Measurements from ENCODE around the gene ANKRD28.
"Not testable (repeated sequence)": the region's sequence is repeated elsewhere in the genome, so short reads cannot be mapped to it uniquely, and the experiment has no call there.

Gene ANKRD28

DNA sequence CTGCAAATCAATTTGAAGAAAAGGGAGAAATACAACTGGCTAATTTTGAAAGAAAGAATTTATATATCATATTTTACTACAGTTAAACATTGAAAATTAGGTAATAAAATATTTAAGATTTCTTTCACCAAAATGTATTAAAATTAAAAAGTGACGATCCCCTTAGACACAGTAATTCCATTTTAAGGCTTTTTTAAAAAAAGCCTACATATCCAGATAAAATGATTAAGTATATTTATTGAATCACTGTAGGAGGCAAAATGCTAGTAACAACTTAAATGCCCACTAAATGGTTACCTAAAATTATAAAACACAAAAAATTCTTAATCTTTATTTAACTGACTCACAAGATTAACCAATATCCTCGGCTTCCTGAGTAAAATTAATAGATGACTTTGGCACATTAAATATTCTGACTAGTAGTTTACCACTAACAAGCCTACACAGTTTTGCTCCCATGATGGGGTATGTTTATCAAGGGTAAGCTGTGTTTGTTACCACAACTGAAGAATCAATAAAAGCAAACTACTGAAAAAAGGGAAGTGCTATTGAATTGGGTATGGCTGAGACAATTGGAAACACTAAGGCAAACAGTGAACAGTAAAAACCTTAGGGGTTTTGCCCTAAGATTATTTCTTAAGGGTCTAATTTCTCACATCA is 28.4 kb downstream of the ANKRD28 start:
- no peak for DNase-seq

DNA sequence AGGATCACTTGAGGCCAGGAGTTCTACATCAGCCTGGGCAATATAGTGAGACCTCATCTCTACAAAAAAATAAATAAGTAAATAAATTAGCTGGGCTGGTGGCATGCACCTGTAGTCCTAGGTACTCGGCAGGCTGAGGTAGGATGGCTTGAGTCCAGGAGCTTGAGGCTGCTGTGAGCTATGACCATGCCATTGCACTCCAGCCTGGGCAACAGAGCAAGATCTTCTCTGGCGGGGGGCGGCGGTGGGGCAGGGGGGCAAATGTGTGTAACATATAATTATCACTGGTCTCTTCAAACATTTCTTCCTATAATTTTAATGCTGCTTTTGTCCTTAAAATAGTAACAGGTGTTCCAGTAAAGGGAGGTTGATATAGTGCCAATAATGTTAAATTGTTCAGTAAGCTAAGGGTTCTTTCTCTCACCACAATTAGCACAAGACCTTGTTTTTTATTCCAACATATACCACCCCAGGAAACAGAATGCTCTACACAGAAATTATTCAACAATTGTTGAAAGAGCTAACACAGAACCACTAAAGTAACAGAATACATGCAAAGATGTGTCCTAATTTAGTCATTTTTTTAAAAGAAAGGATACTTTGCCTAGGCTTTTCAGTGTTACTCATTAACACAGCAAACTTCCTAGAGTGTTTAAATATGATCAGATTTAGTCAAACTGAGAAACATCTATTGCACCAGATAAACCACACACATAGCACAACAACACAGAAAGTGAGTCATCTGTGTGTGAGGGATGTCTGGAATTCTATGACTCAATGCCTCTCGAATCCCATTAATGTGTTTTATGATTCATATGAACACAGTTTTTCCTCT is 29.1 kb downstream of the ANKRD28 start:
- no peak for DNase-seq

GRCh38 chr3:15766406-15766805 is 31.4 kb downstream of the ANKRD28 start:
- no peak for DNase-seq

DNA sequence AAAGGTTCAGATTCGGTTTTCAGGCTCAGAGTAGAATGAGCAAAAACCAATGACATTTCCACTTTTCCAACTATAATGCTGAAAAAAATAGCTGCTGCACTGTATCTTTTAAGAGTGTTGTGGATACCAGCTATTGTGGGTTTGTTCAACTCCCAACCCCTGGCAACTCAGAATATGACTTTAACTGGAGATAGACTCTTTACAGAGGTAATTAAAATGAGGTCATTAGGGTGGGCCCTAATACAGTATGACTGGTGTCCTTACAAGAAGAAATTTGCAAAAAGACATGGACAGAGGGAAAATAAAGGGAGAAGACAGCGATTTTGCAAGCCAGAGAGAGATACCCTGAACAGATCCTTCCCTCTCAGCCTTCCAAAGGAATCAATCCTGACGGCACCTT is 39.5 kb downstream of the ANKRD28 start:
- DNase-seq = no peak

- DNase-seq = no peak
Measured at GRCh38 chr3:15757824-15758223, 40.0 kb downstream of the ANKRD28 start.

GRCh38 chr3:15756505-15756904 is 41.3 kb downstream of the ANKRD28 start:
- no peak for DNase-seq

GRCh38 chr3:15755780-15756179 is 42.0 kb downstream of the ANKRD28 start:
- DNase-seq = no peak

- no peak for DNase-seq
Measured at GRCh38 chr3:15755181-15755580, 42.6 kb downstream of the ANKRD28 start.

DNA sequence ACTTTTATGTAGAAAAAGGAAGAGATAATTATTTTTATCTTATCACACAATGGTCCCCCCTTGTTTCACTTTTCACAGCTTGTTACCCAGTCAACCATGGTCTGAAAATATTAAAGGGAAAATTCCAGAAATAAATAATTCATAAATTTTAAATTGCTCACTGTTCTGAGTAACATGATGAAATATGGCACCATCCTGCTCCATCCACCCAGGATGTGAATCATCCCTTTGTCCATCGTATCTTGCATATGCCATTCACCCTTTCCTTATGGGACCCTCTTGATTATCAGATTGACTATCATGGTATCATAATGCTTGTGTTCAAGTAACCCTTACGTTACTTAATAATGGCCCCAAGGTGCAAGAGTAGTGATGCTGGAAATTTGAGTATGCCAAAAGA is 43.7 kb downstream of the ANKRD28 start:
- no peak for DNase-seq

GRCh38 chr3:15753056-15753710 is 44.6 kb downstream of the ANKRD28 start:
- DNase-seq = no peak

DNA sequence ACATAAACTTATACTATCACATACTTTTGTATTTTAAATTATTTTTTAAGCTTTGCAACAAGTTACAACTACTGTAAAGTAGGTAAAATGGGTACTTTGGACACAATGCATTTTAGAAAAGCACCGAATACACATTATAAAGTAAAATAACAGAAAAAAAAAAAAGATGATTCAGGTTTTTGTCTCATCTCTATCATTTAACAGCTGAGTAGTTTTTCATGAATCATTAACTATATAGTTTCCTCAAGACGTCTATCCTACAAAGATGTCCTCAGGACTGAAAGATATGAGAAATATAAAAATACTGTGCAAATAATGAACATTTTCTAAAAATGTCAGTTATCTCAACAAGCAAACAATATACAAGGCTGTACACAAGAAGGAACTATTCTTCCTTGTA is 46.9 kb downstream of the ANKRD28 start:
- DNase-seq = no peak

DNA sequence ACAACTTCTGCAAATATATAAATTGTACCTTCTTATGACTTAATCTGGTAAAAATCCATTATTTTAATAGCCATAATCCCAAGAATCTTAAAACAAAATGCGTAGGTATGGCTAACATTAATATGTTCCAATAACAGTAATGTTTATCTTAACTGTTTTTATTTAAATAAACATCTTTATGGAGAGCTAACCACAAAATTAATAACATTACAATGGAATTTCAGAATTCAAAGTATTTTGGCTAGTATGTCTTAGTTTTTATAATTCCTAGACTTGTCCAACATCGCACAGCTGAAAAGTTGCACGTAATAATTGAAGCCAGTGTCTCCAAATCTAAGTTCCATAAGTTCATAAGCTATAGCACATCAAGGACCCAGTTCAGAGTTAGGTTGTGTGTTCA is 47.6 kb downstream of the ANKRD28 start:
- no peak for DNase-seq

DNA sequence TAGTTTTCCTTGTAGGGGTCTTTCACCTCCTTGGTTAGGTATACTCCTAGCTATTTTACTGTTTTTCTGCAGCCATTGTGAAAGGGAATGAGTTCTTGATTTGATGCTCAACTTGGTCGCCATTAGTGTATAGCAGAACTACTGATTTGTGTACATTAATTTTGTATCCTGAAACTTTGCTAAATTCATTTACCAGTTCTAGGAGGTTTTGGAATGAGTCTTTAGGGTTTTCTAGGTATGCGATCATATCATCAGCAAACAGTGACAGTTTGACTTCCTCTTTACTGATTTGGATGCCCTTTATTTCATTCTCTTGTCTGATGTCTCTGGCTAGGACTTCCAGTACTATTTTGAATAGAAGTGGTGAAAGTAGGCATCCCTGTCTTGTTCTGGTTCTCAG is 51.9 kb downstream of the ANKRD28 start:
- not testable (repeated sequence) for DNase-seq

- DNase-seq = no peak
Measured at GRCh38 chr3:15744176-15744575, 53.6 kb downstream of the ANKRD28 start.

- DNase-seq = no peak
Measured at GRCh38 chr3:15743587-15744009, 54.2 kb downstream of the ANKRD28 start.

DNA sequence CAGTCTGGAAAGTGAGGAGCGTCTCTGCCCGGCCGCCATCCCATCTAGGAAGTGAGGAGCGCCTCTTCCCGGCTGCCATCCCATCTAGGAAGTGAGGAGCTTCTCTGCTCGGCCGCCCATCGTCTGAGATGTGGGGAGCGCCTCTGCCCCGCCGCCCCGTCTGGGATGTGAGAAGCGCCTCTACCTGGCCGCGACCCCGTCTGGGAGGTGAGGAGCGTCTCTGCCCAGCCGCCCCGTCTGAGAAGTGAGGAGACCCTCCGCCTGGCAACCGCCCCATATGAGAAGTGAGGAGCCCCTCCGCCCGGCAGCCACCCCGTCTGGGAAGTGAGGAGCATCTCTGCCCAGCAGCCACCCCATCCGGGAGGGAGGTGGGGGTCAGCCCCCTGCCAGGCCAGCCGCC is 55.5 kb downstream of the ANKRD28 start:
- not testable (repeated sequence) for DNase-seq

DNA sequence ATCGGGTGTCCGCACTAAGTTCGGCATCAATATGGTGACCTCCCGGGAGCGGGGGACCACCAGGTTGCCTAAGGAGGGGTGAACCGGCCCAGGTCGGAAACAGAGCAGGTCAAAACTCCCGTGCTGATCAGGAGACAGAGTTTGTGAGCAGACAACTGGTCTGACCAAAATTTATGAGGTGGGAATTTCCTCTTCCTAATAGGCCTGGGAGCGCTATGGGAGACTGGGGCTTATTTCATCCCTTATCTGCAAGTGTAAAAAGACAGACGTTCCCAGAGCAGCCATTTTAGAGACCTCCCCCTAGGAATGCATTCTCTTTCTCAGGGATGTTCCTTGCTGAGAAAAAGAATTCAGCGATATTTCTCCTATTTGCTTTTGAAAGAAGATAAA is 59.2 kb downstream of the ANKRD28 start:
- DNase-seq = not testable (repeated sequence)

DNA sequence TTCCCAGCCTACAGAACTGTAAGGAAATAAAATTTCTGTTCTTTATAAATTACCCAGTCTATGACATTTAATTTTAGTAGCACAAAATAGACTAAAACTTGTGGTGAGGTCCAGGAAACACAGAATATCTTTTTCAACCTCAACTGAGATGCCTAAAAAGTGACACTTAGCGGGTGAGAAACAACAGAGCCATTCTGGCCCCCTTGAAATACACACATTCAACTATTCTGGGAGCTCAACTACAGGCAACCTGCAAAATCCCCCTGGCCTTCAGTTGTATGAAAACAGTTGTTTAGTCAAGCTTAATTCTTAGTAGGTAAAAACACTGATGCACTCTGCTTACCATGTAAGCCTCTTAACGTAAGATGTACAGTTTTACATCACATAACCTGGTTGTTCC is 66.8 kb downstream of the ANKRD28 start:
- no peak for DNase-seq

DNA sequence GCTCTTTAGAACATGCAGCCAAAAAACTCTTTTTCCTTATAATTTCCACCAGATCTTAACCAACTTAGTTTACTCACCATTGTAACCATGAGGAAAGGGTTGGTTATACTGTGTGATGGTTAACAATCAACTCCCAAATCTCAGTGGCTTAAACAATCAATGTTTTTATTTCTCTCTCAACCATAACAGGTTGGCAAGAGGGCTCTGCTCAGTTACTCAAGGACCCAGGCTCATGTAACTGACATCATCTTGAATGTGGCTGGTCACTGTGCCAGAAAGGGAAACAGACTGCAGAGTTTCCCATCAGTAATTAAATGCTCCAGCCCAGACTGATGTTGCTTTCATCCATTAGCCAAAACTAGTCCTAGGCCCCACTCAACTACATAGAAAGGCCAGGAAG is 69.0 kb downstream of the ANKRD28 start:
- DNase-seq = no peak

GRCh38 chr3:15726881-15727280 is 70.9 kb downstream of the ANKRD28 start:
- no peak for DNase-seq

DNA sequence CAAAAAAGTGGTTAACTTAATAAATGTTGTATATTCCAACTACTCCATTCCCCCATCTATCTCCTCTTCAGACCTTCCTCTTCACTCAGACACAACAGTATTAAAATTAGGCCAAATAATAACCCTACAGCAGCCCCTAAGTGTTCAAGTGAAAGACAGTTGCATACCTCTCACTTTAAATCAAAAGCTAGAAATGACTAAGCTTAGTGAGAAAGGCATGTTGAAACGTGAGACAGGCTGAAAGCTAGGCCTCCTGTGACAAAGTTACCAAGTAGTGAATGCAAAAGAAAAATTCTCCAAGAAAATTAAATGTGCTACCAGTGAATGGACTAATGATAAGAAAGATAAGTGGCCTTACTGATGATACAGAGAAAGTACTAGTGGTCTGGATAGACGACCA is 71.7 kb downstream of the ANKRD28 start:
- no peak for DNase-seq

DNA sequence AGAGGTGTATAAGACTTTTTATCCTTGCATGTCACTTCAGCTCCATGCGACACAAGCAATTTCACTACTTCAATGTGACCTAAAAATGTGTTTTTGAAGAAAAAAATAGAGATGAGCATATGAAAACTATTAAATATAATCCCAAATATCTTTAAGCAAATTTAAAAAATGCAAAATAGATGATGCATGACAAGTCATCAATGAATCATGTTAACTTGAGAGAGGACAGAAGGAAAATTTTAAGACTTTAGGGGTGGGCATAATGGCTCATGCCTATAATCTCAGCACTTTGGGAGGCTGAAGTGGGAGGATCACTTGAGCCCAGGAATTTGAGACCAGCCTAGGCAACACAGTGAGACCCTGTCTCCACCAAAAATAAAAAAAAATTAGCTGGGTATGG is 73.3 kb downstream of the ANKRD28 start:
- no peak for DNase-seq

DNA sequence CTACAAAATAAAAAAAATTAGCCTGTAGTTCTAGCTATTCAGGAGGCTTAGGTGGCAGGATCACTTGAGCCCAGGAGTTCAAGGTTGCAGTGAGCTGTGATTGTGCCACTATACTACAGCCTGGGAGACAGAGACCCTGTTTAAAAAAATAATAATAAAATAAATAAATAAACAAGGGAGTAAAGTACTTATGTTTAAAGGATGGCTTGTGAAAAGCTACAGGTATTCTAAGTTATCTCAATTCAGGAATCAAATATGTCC is 74.2 kb downstream of the ANKRD28 start:
- DNase-seq = no peak

DNA sequence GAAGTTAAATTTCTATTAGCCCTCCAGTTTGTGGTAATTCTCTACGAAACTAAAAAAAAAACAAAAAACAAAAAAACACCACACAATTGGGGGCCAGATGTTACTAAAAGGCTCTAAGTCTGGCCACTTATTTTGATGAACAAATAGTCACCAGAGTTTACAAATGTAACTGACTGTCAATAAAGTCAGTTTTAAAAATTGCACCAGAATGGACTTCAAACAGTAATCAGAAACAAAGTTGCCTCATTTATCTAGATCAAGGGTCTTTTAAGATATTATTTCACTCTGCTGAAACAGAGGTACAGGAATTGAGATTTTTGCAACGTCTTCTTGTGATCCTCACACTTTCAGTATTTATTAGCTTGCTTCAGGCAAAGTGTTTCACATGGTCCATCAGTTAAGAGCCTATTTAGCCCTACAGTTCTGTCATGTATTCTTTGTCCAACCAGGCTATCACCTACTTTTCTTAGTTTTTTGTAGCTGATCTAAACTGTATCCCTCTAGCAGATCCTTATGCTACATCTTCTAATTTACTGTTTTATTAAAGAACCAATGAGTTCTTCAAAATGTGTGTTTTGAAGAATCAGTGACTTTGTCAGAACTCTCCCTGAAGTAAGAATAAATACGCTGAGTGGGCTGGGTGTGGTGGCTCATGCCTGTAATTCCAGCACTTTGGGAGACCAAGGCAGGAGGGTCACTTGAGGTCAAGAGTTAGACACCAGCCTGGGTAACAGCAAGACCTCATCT is 74.7 kb downstream of the ANKRD28 start:
- no peak for DNase-seq

Measured in retina (tissue), 1 donor.